Neuronal stem cell (in vitro differentiated cells): Measurements from ENCODE around the gene PC.

ENCODE experiments used
- DNase-seq: peaks from one replicate; pipeline ENCODE4 v3.0.0-alpha.2; 2013; ENCODE audit warnings: low spot score
- H2AFZ ChIP-seq: one replicate; pipeline ENCODE4 v1.6.1; 2013; ENCODE audit warnings: mild to moderate bottlenecking, low read length, inconsistent platforms
- H2AK5ac ChIP-seq: 2 replicates; pipeline ENCODE4 v1.6.1; 2013; ENCODE audit warnings: low read depth, mild to moderate bottlenecking, inconsistent platforms, low read length, moderate library complexity, mixed read lengths
- H2BK120ac ChIP-seq: 2 replicates; pipeline ENCODE4 v1.6.1; 2013; ENCODE audit warnings: low read depth, mild to moderate bottlenecking, inconsistent platforms, low read length, moderate library complexity, mixed read lengths
- H2BK12ac ChIP-seq: one replicate; pipeline ENCODE4 v1.6.1; 2013; ENCODE audit warnings: low read length, inconsistent platforms
- H2BK15ac ChIP-seq: 2 replicates; pipeline ENCODE4 v1.6.1; 2013; ENCODE audit warnings: mild to moderate bottlenecking, low read length, inconsistent platforms, mixed read lengths
- H2BK5ac ChIP-seq: one replicate; pipeline ENCODE4 v1.6.1; 2013; ENCODE audit warnings: inconsistent platforms, mild to moderate bottlenecking, low read length, moderate library complexity
- H3K14ac ChIP-seq: one replicate; pipeline ENCODE4 v1.6.1; 2013; ENCODE audit warnings: low read length, inconsistent platforms
- H3K18ac ChIP-seq: 2 replicates; pipeline ENCODE4 v1.6.1; 2013; ENCODE audit warnings: low read length, inconsistent platforms
- H3K23ac ChIP-seq: 2 replicates; pipeline ENCODE4 v1.6.1; 2013; ENCODE audit warnings: low read depth, mild to moderate bottlenecking, mixed read lengths, low read length, inconsistent platforms; ENCODE audit not compliant: poor library complexity
- H3K27ac ChIP-seq: replicated peaks from 3 replicates; pipeline ENCODE4 v1.5.1; 2013; ENCODE audit warnings: low read length, inconsistent platforms
- H3K27me3 ChIP-seq, 3 experiments: 2 replicates each; pipeline ENCODE4 v1.6.1; 2013; ENCODE audit warnings: low read length in 3 of 3, mild to moderate bottlenecking in 2 of 3, inconsistent platforms in 1 of 3, low read depth in 1 of 3, mixed read lengths in 1 of 3, moderate library complexity in 1 of 3; ENCODE audit not compliant: control insufficient read depth in 3 of 3, insufficient read depth in 3 of 3
- H3K36me3 ChIP-seq, 2 donors: replicated peaks in 1 of 2; 2 replicates each; pipeline ENCODE4 v1.6.1; 2013; ENCODE audit warnings: low read length in 2 of 2; ENCODE audit not compliant: control insufficient read depth in 2 of 2, insufficient read depth in 2 of 2
- H3K4ac ChIP-seq: 2 replicates; pipeline ENCODE4 v1.6.1; 2013; ENCODE audit warnings: inconsistent platforms, mild to moderate bottlenecking, low read length, moderate library complexity
- H3K4me1 ChIP-seq, 2 donors: 1 replicate in 1 of 2; 2 replicates in 1 of 2; pipeline ENCODE4 v1.6.1; 2013; ENCODE audit warnings: low read length in 2 of 2, low read depth in 1 of 2; ENCODE audit not compliant: control insufficient read depth in 2 of 2, insufficient read depth in 1 of 2
- H3K4me2 ChIP-seq: one replicate; pipeline ENCODE4 v1.6.1; 2013; ENCODE audit warnings: mild to moderate bottlenecking, low read length, inconsistent platforms; ENCODE audit not compliant: insufficient read depth, poor library complexity, severe bottlenecking
- H3K4me3 ChIP-seq, 2 donors: 2 replicates each; pipeline ENCODE4 v1.5.1; 2013; ENCODE audit warnings: low read length in 2 of 2, mild to moderate bottlenecking in 2 of 2, inconsistent platforms in 1 of 2, moderate library complexity in 1 of 2
- H3K79me1 ChIP-seq: one replicate; pipeline ENCODE4 v1.6.1; 2013; ENCODE audit warnings: low read depth, mild to moderate bottlenecking, inconsistent platforms, low read length, moderate library complexity
- H3K9ac ChIP-seq: one replicate; pipeline ENCODE4 v1.6.1; 2013; ENCODE audit warnings: mild to moderate bottlenecking, low read depth, low read length, inconsistent platforms; ENCODE audit not compliant: poor library complexity
- H3K9me3 ChIP-seq, 2 donors: replicated peaks in 1 of 2; 2 replicates each; pipeline versions ENCODE3 to v1.6.1; 2013; ENCODE audit warnings: low read length in 2 of 2, mild to moderate bottlenecking in 2 of 2, inconsistent platforms in 1 of 2, low read depth in 1 of 2, mixed read lengths in 1 of 2, moderate library complexity in 1 of 2; ENCODE audit not compliant: control insufficient read depth in 2 of 2, insufficient read depth in 1 of 2
- H4K8ac ChIP-seq: one replicate; pipeline ENCODE4 v1.6.1; 2013; ENCODE audit warnings: low read depth, mild to moderate bottlenecking, inconsistent platforms, low read length, moderate library complexity
- H4K91ac ChIP-seq: one replicate; pipeline ENCODE4 v1.6.1; 2013; ENCODE audit warnings: low read length, low read depth, mild to moderate bottlenecking, inconsistent platforms; ENCODE audit not compliant: poor library complexity
- WGBS, 2 donors: extraction: QIAGEN DNeasy Blood & Tissue Kit; methylation state at CpG; one replicate each; pipeline ENCODE4 v1.1.7; 2013; ENCODE audit warnings: missing lambda C conversion rate in 2 of 2, mixed read lengths in 1 of 2; ENCODE audit not compliant: insufficient read length in 2 of 2, insufficient replicate concordance in 1 of 2; ENCODE audit errors: extremely low coverage in 2 of 2; 5-methylcytosine and 5-hydroxymethylcytosine counted together

PC gene

DNA sequence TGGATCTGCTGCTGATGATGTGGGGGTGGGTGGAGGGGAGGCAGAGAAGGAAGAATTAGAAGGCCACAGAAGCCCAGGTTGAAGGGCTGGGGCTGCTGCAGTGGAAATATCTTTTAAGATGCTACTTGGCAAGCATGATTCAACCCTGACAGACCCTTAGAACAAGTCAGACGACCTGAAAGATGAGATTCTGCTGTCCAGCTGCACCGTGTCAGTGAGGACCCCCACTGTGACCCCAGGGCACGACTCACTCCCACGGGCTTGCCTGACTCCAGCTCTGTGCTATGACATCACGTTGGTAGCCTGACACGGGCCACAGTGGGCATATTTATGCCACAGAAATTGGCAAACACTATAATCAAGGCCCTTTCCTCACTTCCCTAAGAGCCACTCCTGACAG, 65.3 kb downstream of the PC start:
- H3K4me3 ChIP-seq = no peak overlapping the region
- no peaks in the 10 kb centered on the region for H3K9me3 ChIP-seq
- H2BK120ac ChIP-seq = no peak overlapping the region
- H3K4ac ChIP-seq = no peak overlapping the region
- H2AK5ac ChIP-seq = no peak overlapping the region
- no peaks in the 10 kb centered on the region for H3K79me1 ChIP-seq
- no peak overlapping the region for H2BK5ac ChIP-seq
- H2BK12ac ChIP-seq = no peak overlapping the region
- no CpG with 5 or more reads among the region's 6 CpGs for WGBS, 2 donors
- peak overlapping the region; percentile 20 for H3K18ac ChIP-seq
- no peak overlapping the region for H3K4me2 ChIP-seq
- DNase-seq = no peak
- no peak overlapping the region for H2AFZ ChIP-seq
- H3K9ac ChIP-seq = no peak overlapping the region
- H3K4me1 ChIP-seq = peaks cover 4 to 9% of the 10 kb centered on the region in 2 donors
- no peak overlapping the region for H4K8ac ChIP-seq
- no peaks in the 10 kb centered on the region for H3K27me3 ChIP-seq
- no peak overlapping the region for H2BK15ac ChIP-seq
- no peak overlapping the region for H3K27ac ChIP-seq
- H3K36me3 ChIP-seq = no peaks in the 10 kb centered on the region
- no peak overlapping the region for H4K91ac ChIP-seq
- H3K23ac ChIP-seq = no peak overlapping the region
- H3K14ac ChIP-seq = no peak overlapping the region

- no peak overlapping the region for H4K8ac ChIP-seq
- H3K23ac ChIP-seq = no peak overlapping the region
- WGBS, 2 donors = no CpG with 5 or more reads among the region's 14 CpGs
- no peaks in the 10 kb centered on the region for H3K79me1 ChIP-seq
- no peak overlapping the region for H3K4me3 ChIP-seq
- H2AFZ ChIP-seq = no peak overlapping the region
- H3K27ac ChIP-seq = no peak overlapping the region
- H4K91ac ChIP-seq = no peak overlapping the region
- H3K4me1 ChIP-seq = peaks cover 4 to 9% of the 10 kb centered on the region in 2 donors
- DNase-seq = no peak
- H3K36me3 ChIP-seq = no peaks in the 10 kb centered on the region
- no peak overlapping the region for H2BK5ac ChIP-seq
- no peaks in the 10 kb centered on the region for H3K9me3 ChIP-seq
- no peak overlapping the region for H2BK120ac ChIP-seq
- H3K14ac ChIP-seq = no peak overlapping the region
- H2BK15ac ChIP-seq = no peak overlapping the region
- no peak overlapping the region for H3K18ac ChIP-seq
- H2BK12ac ChIP-seq = no peak overlapping the region
- H2AK5ac ChIP-seq = no peak overlapping the region
- no peak overlapping the region for H3K9ac ChIP-seq
- no peaks in the 10 kb centered on the region for H3K27me3 ChIP-seq
- no peak overlapping the region for H3K4ac ChIP-seq
- no peak overlapping the region for H3K4me2 ChIP-seq
Measured at GRCh38 chr11:66891851-66892660, 66.1 kb downstream of the PC start.

DNA sequence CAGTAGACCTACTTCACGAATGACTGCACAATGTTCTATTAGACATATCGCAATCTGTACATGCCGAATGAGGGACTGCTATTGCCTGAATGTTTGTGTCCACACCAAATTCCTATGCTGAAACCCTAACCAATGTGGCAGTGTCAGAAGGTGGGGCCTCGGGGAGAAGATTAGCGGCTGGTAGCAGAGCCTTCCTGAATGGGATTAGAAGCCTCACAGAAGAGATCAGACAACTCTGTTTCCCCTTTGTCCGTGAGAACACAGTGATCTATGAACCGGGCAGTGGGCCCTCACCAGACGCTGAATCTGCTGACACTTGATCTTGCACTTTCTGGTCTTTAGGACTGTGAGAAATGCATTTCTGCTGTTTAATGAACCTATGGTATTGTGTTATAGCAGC, 68.2 kb downstream of the PC start:
- no CpG with 5 or more reads among the region's 8 CpGs for WGBS, 2 donors
- no peak overlapping the region for H2AK5ac ChIP-seq
- peaks cover 4 to 10% of the 10 kb centered on the region in 2 donors for H3K4me1 ChIP-seq
- no peak overlapping the region for H3K9ac ChIP-seq
- peak; percentile 43 for DNase-seq
- H3K27ac ChIP-seq = no peak overlapping the region
- H3K4ac ChIP-seq = no peak overlapping the region
- H3K14ac ChIP-seq = no peak overlapping the region
- H2BK120ac ChIP-seq = no peak overlapping the region
- no peak overlapping the region for H2BK5ac ChIP-seq
- no peak overlapping the region for H4K91ac ChIP-seq
- no peak overlapping the region for H4K8ac ChIP-seq
- no peaks in the 10 kb centered on the region for H3K79me1 ChIP-seq
- no peaks in the 10 kb centered on the region for H3K36me3 ChIP-seq
- no peak overlapping the region for H3K4me3 ChIP-seq
- no peaks in the 10 kb centered on the region for H3K27me3 ChIP-seq
- H3K23ac ChIP-seq = no peak overlapping the region
- H3K4me2 ChIP-seq = no peak overlapping the region
- H2AFZ ChIP-seq = peak overlapping the region; percentile 39
- no peak overlapping the region for H2BK12ac ChIP-seq
- no peak overlapping the region for H3K18ac ChIP-seq
- H2BK15ac ChIP-seq = no peak overlapping the region
- H3K9me3 ChIP-seq = no peaks in the 10 kb centered on the region

- no CpG with 5 or more reads among the region's 10 CpGs for WGBS, 2 donors
- no peak overlapping the region for H2BK15ac ChIP-seq
- H3K14ac ChIP-seq = no peak overlapping the region
- H3K18ac ChIP-seq = no peak overlapping the region
- H3K27ac ChIP-seq = no peak overlapping the region
- no peak overlapping the region for H4K8ac ChIP-seq
- H3K23ac ChIP-seq = no peak overlapping the region
- no peak overlapping the region for H2AFZ ChIP-seq
- no peak overlapping the region for H2BK120ac ChIP-seq
- no peak overlapping the region for H2BK12ac ChIP-seq
- DNase-seq = no peak
- H4K91ac ChIP-seq = no peak overlapping the region
- H3K27me3 ChIP-seq = no peaks in the 10 kb centered on the region
- no peak overlapping the region for H3K4me2 ChIP-seq
- no peak overlapping the region for H3K9ac ChIP-seq
- peaks cover 5 to 8% of the 10 kb centered on the region in 2 donors for H3K4me1 ChIP-seq
- H3K4ac ChIP-seq = no peak overlapping the region
- H3K9me3 ChIP-seq = no peaks in the 10 kb centered on the region
- no peaks in the 10 kb centered on the region for H3K36me3 ChIP-seq
- no peaks in the 10 kb centered on the region for H3K79me1 ChIP-seq
- H3K4me3 ChIP-seq = no peak overlapping the region
- H2AK5ac ChIP-seq = no peak overlapping the region
- no peak overlapping the region for H2BK5ac ChIP-seq
Measured at GRCh38 chr11:66888282-66888681, 69.9 kb downstream of the PC start.
